HG03175 (cell line): ENCODE measurements around the gene ARL8A.
"Not testable (repeated sequence)": the region's sequence is repeated elsewhere in the genome, so short reads cannot be mapped to it uniquely, and the experiment has no call there.

ENCODE experiments used
- ATAC-seq: cut with Tn5 transposase; IDR thresholded peaks from one replicate; pipeline ENCODE4 v1.9.1; 2021; ENCODE audit warnings: mild to moderate bottlenecking, moderate library complexity; ENCODE audit not compliant: unreplicated experiment

The ARL8A gene

DNA sequence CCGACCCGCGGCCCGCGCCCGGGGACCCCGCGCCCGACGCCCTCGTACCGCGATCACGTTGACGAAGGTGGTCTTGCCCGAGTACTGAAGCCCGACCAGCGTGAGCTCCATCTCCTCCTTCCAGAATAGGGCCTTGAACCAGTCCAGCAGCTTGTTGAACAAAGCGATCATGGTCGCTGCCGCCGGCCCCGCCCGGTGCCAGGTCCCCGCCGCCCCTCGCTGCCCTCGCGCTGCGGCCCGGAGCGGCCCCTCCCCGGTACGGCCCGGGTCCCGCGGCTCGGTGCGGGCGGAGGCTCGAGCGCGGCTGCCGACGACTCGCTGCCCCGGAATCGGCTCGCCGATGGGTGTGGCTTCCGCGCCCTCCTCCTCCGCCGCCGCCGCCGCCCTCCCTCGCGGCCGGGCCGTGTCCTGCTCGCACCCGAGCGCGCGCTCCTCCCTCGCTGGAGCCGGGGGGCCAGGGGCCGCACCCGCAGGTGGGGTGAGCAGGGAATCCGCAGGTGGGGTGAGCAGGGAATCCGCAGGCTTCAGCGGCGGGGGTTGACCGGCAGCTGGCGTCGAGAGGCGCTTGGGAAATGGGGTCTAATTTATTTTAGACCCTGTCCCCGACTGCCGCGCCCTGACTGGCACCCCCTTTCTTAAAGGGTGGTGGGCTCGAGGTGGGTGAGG is at the start of gene ARL8A:
Gene ARL8A (minus strand): TSS at position 336 of the 666 bp plus-strand sequence. CDS start 165 bp downstream, at position 171.
- peak; percentile 69 for ATAC-seq

DNA sequence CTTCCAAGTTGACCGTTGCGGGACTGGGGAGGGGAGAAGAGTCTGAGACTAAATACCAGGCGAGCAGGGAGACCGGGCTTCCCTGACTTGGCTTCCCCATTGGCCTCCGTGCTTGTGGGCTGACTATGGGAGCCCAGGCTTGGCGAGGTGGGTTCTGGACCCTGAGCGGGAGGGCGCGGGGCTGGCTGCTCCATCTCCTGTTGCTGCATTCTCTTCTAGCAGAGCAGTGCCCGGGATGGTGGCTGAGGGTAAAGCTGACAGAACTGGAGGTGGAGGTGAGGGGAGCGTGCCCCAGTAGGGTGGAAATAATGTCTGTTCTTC is 49.8 kb upstream of the ARL8A start:
- ATAC-seq, result no peak

DNA sequence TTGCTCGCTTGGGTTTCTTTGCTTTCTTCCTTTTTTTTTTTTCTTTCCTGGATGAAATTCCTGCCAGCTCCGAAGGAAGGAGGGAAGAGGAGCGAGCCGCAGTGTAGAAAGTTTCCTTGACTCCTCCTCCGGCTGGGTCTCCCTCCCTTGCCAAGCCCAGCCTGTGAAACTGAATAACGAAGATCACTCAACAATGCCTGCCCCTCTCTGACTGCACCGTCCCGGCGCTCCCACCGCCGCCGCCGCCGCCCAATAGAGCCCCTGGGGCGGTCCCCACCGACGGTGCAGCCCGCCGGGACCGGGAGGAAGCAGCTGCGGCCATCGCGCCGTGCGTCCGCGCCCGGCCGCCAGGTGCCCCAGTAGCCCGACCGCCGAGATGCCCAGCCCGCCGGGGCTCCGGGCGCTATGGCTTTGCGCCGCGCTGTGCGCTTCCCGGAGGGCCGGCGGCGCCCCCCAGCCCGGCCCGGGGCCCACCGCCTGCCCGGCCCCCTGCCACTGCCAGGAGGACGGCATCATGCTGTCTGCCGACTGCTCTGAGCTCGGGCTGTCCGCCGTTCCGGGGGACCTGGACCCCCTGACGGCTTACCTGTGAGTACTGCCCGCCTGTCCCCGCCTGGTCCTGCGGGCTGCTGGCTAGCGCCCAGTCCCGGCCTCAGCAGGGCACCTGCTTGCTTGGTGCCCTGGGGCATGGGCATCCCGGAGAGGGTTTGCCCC is 49.2 kb upstream of the ARL8A start, which contains the start of gene LGR6:
Gene LGR6 (plus strand): TSS at position 186 of the 714 bp plus-strand sequence. CDS start 191 bp downstream, at position 377.
- no peak for ATAC-seq

DNA sequence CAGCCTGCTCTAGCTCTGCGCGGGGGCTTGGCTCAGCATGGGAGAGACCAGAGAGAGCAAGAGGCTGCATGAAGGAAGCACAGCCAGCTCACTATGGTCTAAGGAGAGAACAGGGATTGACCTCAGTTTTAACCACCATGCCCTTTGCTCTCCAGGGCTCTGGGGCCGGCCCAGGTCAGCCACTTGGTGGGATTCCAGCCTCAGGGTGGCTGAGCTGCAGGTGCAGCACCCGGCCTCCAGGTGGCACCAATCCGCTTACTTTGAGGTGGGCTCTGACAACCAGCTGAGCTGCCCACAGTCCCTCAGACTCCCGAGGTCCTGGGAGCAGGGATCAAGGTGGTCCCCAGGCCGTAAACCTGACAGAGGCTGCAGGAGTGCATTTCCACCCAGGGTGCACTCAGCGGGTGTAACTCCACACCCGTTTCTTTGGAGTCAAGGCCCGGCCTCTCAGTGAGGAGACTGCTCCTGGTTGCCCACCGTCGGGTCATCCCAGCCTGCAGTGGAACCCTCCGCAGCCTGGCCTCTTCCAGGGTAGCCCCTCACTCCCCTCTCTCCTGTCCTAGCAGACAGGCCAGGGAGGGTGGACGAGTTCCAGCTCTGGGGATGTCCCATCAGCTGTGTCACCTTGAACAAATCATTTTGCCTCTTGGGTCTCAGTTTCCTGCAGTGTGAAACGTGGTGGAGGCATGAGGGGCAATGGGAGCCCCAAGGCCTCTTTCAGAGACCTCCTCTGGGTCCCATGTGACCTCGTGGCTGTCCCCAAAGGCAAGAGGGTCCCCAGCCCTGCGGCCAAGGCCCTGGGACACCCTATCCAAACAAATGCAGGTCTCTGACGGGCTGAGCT is 48.5 kb upstream of the ARL8A start:
- peak; percentile 61 for ATAC-seq

DNA sequence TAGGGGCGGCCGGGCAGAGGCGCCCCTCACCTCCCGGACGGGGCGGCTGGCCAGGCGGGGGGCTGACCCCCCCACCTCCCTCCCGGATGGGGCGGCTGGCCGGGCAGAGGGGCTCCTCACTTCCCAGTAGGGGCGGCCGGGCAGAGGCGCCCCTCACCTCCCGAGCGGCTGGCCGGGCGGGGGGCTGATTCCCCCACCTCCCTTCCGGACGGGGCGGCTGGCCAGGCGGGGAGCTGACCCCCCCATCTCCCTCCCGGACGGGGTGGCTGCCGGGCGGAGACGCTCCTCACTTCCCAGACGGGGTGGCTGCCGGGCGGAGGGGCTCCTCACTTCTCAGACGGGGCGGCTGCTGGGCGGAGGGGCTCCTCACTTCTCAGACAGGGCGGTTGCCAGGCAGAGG is 46.9 kb upstream of the ARL8A start:
- ATAC-seq, result not testable (repeated sequence)

DNA sequence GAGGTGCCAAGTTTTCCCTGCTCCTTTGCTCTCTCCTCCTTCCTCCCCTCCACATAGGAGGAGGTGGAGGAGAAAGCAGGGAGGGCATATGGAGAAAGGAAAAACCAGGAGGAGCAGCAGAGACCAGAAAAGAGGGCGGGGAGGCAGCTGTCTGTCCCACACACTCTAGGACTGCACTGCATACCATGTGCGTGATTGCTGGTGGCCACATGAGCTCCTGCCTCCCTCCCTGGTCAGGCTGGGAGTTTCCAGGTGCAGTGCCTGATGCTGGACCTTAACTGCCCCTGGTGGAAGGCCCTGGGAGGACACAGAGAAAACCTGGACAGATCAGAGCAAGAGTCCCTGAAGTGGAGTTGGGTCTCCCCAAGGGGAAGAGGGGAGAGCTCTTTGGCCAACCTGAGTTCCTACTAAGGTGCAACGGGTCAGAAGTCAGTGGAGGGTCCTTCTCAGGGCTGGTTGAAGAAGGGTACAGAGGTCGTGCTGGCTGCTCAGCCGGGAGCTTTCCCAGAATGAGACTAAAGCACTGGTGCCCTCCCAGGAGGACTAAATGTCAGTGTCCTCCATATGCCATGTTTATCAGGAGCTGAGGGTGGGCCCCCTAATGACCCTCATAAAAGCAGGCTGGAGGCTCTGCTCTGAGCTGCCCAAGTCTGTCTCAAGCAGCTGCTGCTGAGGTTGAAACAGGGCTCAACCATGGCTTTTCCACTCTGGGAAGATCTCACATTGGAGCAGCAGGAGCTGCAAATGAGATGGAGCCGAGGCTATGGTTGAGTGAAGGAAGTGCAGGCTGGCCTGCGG is 45.6 kb upstream of the ARL8A start:
- ATAC-seq, result no peak

DNA sequence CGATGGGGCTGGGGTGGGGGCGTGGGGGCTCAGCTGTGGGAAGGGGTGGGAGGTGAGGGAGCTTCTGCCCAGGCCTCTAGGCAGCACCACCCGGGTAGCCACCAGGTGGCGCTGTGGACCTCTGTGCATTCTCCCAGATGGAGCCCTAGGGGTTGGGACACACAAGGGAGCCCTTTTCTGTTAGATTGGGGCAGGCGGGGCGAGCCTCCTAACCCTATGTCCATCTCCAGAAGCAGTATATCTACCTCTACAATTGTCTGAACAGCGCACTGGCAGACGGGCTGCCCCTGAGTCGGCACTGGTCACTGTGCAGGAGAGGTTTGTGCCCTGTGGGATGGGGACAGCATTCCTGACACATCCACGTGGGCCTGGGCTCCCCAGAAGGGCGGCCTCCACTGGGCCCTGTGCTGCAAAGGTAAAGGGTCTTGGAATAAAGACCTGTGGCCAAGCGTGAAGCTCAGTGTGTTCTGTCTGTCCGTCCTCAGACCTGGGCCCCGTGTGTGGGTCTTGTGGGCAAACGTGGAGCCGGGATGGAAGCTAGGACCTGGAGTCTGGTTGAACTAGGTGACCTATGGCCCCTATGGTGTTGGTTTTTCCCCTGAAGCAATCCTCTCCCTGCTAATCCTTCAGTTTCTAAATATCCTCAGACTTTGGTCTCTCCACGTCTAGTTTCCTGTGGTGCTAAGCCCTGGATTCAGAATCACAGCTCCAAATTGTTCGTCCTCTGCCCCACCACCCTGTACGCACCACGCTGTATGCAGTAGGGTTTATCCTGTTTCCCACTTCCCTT is 44.7 kb upstream of the ARL8A start:
- peak; percentile 39 for ATAC-seq

DNA sequence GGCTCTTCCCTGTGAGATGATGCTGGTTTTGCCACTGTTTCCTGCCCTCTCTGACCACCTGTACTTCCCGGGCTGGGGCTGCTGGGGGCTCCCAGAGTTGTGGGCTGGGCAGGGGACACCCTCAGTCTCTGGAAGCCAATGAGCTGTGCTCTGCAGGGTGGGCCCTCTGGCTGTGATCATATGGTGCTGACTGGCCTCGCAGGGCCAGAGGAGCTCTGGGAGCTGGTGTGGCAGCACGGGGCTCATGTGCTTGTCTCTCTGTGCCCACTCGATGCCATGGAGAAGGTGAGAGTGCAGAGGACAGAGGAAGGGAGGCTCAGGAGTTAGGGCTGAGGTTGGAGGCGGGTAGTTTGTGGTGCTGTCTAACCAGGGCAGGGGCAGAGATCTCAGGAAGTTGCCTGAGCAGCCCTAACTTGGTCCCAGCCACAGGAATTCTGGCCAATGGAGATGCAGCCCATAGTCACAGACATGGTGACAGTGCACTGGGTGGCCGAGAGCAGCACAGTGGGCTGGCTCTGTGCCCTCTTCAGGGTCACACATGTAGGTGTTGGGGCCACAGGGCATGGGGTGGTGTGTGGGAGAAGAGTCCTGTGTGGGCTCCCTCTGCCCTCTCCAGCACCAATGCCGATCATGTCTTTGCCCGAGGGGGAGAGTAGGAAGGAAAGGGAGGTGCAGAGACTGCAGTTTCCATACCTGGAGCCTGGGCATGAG is 43.3 kb upstream of the ARL8A start:
- no peak for ATAC-seq

DNA sequence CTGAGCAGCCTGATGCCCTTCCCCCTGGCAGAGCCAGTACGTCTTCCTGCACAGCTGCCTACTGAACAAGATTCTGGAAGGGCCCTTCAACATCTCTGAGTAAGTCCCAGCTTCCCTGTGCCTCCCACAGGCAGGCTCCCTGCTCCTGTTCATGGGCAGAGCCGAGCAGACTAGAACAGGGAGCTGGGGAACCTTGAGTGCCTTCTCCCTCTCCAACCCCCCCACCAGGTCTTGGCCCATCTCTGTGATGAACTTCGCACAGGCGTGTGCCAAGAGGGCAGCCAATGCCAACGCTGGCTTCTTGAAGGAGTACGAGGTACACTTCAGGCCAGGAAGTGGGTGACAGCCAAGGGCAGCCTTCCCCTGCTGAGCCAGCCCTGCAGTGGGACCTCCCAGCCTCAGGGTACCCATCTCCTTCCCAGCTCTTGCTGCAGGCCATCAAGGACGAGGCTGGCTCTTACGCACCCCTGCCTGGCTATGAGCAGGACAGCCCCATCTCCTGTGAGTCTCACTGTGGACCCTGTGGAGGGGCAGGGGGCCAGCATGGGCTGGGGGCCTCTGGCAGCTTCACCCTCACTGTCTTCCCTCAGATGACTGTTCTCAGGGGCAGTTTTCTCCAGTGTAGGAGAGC is 42.6 kb upstream of the ARL8A start:
- ATAC-seq, result no peak

DNA sequence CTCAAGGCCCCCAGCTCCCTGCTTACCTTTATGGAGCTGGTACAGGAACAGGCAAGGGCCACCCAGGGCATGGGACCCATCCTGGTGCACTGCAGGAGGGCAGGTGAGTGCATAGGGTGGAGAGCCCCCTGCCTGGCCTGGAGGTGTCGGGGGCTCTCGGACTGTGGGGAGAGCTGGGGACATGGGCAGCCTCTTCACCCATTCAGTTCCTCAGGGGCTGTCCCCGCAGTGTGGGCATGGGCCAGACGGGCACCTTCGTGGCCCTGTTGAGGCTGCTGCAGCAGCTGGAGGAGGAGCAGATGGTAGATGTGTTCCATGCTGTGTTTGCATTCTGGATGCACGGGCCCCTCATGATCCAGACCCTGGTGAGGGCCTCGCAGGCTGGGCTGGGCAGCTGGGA is 41.8 kb upstream of the ARL8A start:
- no peak for ATAC-seq

DNA sequence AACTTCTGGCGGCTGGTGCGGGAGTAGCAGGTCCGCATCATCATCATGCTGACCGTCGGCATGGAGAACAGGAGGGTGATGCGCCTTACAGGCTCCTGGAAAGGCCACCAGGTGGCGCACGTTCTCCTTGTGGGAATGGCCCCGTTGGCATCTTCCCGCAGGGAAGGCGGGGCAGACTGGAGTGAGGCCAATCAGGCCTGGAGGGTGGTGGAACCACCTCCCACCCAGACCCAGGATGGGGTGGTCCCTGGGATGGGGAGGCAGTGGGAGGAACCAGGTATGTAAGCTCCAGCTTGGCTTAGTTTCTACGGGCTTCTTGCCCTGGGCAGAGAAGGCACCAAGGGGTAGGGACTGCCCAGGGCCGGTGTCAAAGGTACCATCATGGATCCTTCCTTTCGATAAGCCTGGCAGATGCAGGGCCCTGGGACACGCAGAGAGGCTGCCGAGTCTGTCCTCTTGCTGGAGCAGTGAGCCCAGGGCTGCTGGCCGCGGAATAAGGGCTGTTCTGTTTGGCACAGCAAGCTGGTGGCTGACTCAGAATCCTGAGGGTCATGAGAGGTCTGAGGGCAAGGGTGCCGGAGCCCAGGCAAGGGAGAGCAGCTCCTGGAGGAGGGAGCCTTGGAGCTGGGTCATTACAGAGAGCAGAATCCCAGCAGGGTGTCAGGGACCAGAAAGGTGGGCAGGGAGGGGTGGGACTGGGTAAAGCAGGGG is 40.4 kb upstream of the ARL8A start:
- no peak for ATAC-seq

DNA sequence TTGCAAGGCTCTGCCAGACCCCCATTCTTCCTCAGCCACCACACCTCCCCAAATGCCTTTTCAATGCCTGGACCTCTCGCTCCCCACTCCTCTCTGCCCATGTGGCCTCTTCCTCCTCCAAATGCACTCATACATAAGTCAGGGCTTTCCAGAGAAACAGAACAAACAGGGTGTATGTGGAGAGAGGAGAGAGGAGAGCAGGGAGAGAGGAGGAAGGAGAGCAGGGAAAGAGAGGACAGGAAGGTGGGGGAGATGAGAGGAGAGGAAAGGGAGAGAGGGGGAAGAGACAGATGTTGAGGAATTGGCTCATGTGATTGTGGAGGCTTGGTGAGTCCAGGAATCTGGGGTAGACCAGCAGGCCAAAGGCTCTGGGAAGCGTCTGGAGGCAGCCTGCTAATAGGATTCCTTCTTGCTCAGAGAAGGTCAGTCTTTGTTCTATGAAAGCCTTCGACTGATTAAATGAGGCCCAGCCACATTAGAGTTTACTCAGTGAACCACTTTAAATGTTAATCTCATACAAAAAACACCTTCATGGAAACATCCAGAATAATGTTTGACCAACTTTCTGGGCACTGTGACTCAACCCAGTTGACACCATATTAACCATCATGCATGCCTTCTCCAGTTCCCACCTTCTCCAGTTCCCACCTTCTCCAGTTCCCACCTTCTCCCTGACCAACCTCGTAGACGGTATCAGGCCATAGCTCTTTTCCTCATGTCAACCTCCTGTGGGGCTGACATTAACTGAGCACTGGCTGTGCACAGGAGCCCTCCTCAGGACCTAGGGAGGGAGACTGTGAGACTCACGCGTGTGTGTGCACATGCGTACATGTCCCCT is 37.7 kb upstream of the ARL8A start:
- ATAC-seq, result no peak

DNA sequence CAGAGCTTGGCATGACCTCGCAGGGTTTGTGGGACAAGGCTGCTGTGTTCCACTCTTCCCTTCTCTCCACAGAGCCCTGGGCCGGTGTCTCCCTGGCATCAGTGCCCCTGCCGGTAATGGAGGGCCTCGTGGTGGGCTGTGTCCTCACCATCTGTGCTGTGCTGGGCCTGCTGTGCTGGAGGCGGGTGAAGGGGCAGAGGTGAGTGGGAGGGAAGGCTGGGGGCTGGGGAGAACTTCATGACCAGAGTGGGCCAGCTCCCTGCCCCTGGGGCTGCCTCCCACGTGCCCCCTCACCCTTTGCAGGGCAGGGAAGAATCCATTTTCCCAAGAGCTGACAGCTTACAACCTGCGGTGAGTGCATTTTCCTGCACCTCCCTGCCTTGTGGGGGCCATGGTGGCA is 37.0 kb upstream of the ARL8A start:
- no peak for ATAC-seq

DNA sequence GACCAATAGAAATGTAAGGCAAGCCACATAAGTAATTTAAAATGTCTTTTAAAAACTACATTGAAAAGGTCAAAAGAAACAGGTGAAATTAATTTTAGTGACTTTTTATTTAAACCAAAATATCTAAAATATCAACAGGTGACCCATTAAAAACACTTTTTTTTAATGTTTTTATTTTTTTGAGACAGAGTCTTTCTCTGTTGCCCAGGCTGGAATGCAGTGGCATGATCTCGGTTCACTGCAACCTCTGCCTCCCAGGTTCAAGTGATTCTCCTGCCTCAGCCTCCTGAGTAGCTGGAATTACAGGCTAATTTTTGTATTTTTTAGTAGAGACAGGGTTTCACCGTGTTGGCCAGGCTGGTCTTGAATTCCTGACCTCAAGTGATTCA is 36.2 kb upstream of the ARL8A start:
- ATAC-seq, result not testable (repeated sequence)

DNA sequence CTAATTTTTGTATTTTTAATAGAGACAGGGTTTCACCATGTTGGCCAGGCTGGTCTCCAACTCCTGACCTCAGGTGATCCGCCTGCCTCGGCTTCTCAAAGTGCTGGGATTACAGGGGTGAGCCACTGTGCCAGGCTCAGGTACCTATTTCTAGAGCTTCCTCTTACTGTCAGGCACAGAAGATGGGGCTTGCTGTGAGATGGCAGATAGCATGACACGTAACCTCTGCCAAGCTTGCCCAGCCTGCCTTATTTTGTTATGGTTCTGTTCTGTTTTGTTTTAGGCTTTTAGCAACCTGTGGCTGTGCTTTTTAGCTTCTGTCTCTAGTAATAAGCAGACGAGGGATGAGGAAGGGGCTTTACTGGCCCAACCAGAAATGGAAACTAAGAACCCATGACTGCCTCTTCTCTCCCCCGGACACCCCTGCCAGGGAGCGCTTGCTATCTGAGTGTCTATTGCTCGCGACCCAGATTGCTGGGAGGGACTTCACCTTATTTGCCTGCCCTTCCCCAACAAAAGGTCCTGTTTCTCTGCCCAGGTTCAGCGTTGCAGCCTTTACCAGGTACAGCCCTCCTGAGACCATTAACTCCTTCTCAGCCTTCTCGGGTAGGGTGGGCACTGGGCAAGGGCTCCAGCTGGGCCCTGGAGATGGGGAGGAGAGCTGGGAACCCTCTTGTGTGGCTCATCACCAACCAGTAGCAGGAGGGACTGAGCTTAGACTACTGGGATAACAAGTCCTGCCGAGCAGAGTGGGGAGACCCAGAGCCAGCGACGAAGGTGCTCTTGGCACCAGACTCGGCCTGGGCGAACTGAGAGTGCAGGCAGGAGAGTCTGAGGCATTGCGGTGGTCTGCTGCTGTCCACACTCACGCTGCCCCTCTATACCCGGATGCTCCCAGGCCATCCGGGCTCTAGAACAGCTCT is 35.6 kb upstream of the ARL8A start:
- ATAC-seq, result no peak
